Suprapubic skin (tissue), 3 donors: ENCODE data around the gene ERC2.

Experiments used
- CTCF ChIP-seq, 2 donors: fragments of 200-600 bp in 1 of 2; fragments of 450-650 bp in 1 of 2; sonication (generic) in 1 of 2; IDR thresholded peaks; one replicate each; pipeline ENCODE4 v1.5.1; 2016 to 2019; ENCODE audit warnings: antibody characterized with exemption in 2 of 2, mild to moderate bottlenecking in 1 of 2, moderate library complexity in 1 of 2
- POLR2A ChIP-seq, 2 donors: fragments of 450-650 bp; IDR thresholded peaks; one replicate each; pipeline ENCODE4 v1.6.1; 2017; ENCODE audit warnings: antibody characterized with exemption in 2 of 2, mild to moderate bottlenecking in 2 of 2, moderate library complexity in 2 of 2

- TF ChIP-seq CTCF (IDR thresholded peaks at IDR 0.05) (no peak), POLR2A (IDR thresholded peaks at IDR 0.05) (no peak)
Observed at GRCh38 chr3:55923207-55923606, 545.1 kb downstream of the ERC2 start.
